ENCODE measurements around the gene GID8.

GID8 gene

GRCh38 chr20:62938105-62938888, at the start of gene GID8:
TSS of gene GID8 (plus strand) at chr20:62938147. CDS start at chr20:62941503, 3,356 bp downstream.
- no peak for DNase-seq

GRCh38 chr20:62888406-62888805, 49.5 kb upstream of the GID8 start:
- no peak for DNase-seq

- DNase-seq: no peak
These were observed 49.0 kb upstream of the GID8 start for GRCh38 chr20:62888910-62889309.

- DNase-seq: no peak
These were observed 48.5 kb upstream of the GID8 start for GRCh38 chr20:62889411-62889810.

GRCh38 chr20:62889871-62890270, 48.1 kb upstream of the GID8 start:
- DNase-seq: no peak

- DNase-seq: no peak
These were observed 47.5 kb upstream of the GID8 start for GRCh38 chr20:62890444-62890843.

GRCh38 chr20:62891111-62891510, 46.8 kb upstream of the GID8 start:
- peak; percentile 31 to 33 for DNase-seq

- DNase-seq: peak in 1 of 2 donors; percentile 39
These were observed 45.3 kb upstream of the GID8 start for GRCh38 chr20:62892348-62893304.

- DNase-seq: no peak
These were observed 44.2 kb upstream of the GID8 start for GRCh38 chr20:62893700-62894099.

GRCh38 chr20:62894261-62894660, 43.7 kb upstream of the GID8 start:
- no peak for DNase-seq

GRCh38 chr20:62895539-62895938, 42.4 kb upstream of the GID8 start:
- DNase-seq: no peak

GRCh38 chr20:62896526-62896925, 41.4 kb upstream of the GID8 start:
- no peak for DNase-seq

GRCh38 chr20:62897666-62898065, 40.3 kb upstream of the GID8 start:
- DNase-seq: no peak

- DNase-seq: no peak
These were observed 39.6 kb upstream of the GID8 start for GRCh38 chr20:62898093-62898964.

GRCh38 chr20:62898970-62899632, 38.8 kb upstream of the GID8 start:
- no peak for DNase-seq

GRCh38 chr20:62899633-62900051, 38.3 kb upstream of the GID8 start:
- no peak for DNase-seq

- DNase-seq: peak; percentile 78 to 83
These were observed 37.8 kb upstream of the GID8 start for GRCh38 chr20:62900052-62900691.

- DNase-seq: peak in 1 of 2 donors; percentile 32
These were observed 37.0 kb upstream of the GID8 start for GRCh38 chr20:62900692-62901584.

- no peak for DNase-seq
These were observed 36.1 kb upstream of the GID8 start for GRCh38 chr20:62901891-62902290.

GRCh38 chr20:62902926-62903615, 34.9 kb upstream of the GID8 start:
- DNase-seq: no peak
